Measurements from ENCODE around the gene ITGB3BP.

GRCh38 chr1:63411066-63411465, 112.0 kb downstream of the ITGB3BP start:
- no peak for TF ChIP-seq CTCF (IDR thresholded peaks at IDR 0.05; ENCODE audit: low read depth, low read length)
- TF ChIP-seq EZH2phosphoT487 (IDR thresholded peaks at IDR 0.05; ENCODE audit: low read depth): no peak
